ENCODE results near the gene MED27.

MED27 gene

GRCh38 chr9:132075853-132076252, 3.8 kb downstream of the MED27 start:
- TF ChIP-seq CTCF (conservative IDR thresholded peaks at IDR 0.05) (no peak), ZFX (IDR thresholded peaks at IDR 0.05) (no peak)
- no peak overlapping the region for H3K27ac ChIP-seq

GRCh38 chr9:132074736-132075135, 4.9 kb downstream of the MED27 start:
- no peak overlapping the region for H3K27ac ChIP-seq
- TF ChIP-seq CTCF (conservative IDR thresholded peaks at IDR 0.05) = no peak
- no peak for TF ChIP-seq ZFX (IDR thresholded peaks at IDR 0.05)

GRCh38 chr9:132071847-132072507, 7.7 kb downstream of the MED27 start:
- H3K27ac ChIP-seq = no peak overlapping the region
- TF ChIP-seq ZFX (IDR thresholded peaks at IDR 0.05) = no peak
- no peak for TF ChIP-seq CTCF (conservative IDR thresholded peaks at IDR 0.05)

GRCh38 chr9:132069046-132069898, 10.4 kb downstream of the MED27 start:
- no peak for TF ChIP-seq ZFX (IDR thresholded peaks at IDR 0.05)
- TF ChIP-seq CTCF (conservative IDR thresholded peaks at IDR 0.05) = no peak
- H3K27ac ChIP-seq = no peak overlapping the region

- H3K27ac ChIP-seq = no peak overlapping the region
- TF ChIP-seq ZFX (IDR thresholded peaks at IDR 0.05) (no peak), CTCF (conservative IDR thresholded peaks at IDR 0.05) (no peak)
Observed at GRCh38 chr9:132068605-132069004, 11.1 kb downstream of the MED27 start.

- TF ChIP-seq ZFX (IDR thresholded peaks at IDR 0.05) (no peak), CTCF (conservative IDR thresholded peaks at IDR 0.05) (no peak)
Observed at GRCh38 chr9:132066511-132066910, 13.2 kb downstream of the MED27 start.

GRCh38 chr9:132066057-132066456, 13.6 kb downstream of the MED27 start:
- no peak for TF ChIP-seq CTCF (conservative IDR thresholded peaks at IDR 0.05)
- no peak for TF ChIP-seq ZFX (IDR thresholded peaks at IDR 0.05)
- no peak overlapping the region for H3K27ac ChIP-seq

More at GRCh38 chr9:132066511-132066910, 13.2 kb downstream of the MED27 start:
- H3K27ac ChIP-seq = no peak overlapping the region

Measured in C4-2B (cell line).